BE2C (cell line): Measurements from ENCODE around the gene ARL6IP5.
A peak's percentile ranks its signal among the peaks of the same experiment; 100 is the strongest.

Source experiments
- DNase-seq: peaks from one replicate; pipeline ENCODE4 v3.0.0-alpha.2; 2020
- H3K27me3 ChIP-seq: fragments of 250-450 bp; sonication (Bioruptor Pico); 2 replicates; pipeline ENCODE4 v1.5.1; 2020; ENCODE audit warnings: mild to moderate bottlenecking
- H3K36me3 ChIP-seq: fragments of 250-450 bp; sonication (Bioruptor Pico); 2 replicates; pipeline ENCODE4 v1.5.1; 2020; ENCODE audit warnings: mild to moderate bottlenecking
- H3K4me1 ChIP-seq: fragments of 250-450 bp; sonication (Bioruptor Pico); 2 replicates; pipeline ENCODE4 v1.5.1; 2020
- H3K4me3 ChIP-seq: 2 replicates; pipeline ENCODE4 v1.5.1; 2011; ENCODE audit warnings: low read depth, low read length
- H3K9me3 ChIP-seq: fragments of 250-450 bp; sonication (Bioruptor Pico); 2 replicates; pipeline ENCODE4 v1.5.1; 2020
- TF ChIP-seq, protein P1 (sequence below): IDR thresholded peaks from 2 replicates; pipeline ENCODE4 v1.5.1; 2012; ENCODE audit warnings: mild to moderate bottlenecking, low read depth, low read length

Gene ARL6IP5

DNA sequence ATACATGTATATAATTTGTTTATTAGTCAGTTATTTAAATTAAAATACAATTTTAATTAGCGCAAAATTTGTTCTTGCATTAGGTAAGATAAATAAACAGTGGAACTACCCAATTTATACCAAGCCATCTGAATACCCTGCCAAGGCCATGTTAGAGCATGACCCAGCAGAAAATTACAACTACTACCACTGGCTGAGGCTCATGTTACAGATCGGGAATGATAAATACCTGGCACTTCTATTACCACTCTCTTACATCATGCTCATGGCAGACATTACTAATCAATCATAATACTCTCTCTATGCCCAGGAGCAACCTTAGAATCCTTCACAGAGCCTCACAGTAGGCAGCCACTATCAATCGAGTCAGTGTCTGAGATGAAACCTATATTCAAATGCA is 58.9 kb downstream of the ARL6IP5 start:
- DNase-seq = no peak
- Histone ChIP-seq H3K9me3 (no peaks in the 10 kb centered on the region), H3K27me3 (no peaks in the 10 kb centered on the region)

DNA sequence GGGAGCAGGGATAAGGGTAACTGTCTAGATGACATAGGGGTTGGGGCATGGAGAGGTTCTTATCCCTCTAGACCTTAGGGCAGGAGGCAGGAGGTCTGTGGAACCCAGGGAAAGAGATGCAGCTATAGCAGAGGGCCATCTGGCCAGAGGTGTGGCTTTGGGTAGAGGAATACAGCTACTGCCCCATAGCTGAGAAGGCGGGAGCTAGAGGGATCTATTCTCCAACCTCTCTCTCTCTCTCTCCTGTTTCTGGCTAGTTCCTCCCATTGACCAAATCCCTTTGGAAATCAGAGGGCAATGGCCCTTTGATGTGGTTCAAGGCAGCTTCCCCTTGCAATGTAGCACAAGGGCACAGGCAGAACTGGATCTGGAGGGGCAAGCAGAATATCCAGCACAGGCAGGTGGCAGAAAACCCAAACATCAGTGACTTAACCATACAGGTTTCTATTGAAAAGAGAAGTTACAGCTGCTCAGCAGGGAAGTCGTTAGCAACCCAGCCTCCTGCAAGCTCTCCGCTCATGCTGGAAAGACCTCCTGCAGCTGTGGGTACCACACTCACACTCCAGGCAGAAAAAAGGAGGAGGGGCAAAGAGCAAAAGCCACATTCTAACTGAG is 60.0 kb downstream of the ARL6IP5 start:
- Histone ChIP-seq H3K36me3 (no peaks in the 10 kb centered on the region), H3K4me1 (peaks cover 6% of the 10 kb centered on the region; the same call in 1 of the 2 replicates), H3K27me3 (no peaks in the 10 kb centered on the region), H3K9me3 (no peaks in the 10 kb centered on the region), H3K4me3 (no peak overlapping the region)
- peak; percentile 24 for DNase-seq
- TF ChIP-seq, protein P1, sequence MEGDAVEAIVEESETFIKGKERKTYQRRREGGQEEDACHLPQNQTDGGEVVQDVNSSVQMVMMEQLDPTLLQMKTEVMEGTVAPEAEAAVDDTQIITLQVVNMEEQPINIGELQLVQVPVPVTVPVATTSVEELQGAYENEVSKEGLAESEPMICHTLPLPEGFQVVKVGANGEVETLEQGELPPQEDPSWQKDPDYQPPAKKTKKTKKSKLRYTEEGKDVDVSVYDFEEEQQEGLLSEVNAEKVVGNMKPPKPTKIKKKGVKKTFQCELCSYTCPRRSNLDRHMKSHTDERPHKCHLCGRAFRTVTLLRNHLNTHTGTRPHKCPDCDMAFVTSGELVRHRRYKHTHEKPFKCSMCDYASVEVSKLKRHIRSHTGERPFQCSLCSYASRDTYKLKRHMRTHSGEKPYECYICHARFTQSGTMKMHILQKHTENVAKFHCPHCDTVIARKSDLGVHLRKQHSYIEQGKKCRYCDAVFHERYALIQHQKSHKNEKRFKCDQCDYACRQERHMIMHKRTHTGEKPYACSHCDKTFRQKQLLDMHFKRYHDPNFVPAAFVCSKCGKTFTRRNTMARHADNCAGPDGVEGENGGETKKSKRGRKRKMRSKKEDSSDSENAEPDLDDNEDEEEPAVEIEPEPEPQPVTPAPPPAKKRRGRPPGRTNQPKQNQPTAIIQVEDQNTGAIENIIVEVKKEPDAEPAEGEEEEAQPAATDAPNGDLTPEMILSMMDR = no peak

More for the DNA sequence above, 58.9 kb downstream of the ARL6IP5 start:
- peaks cover 6% of the 10 kb centered on the region; the same call in 1 of the 2 replicates for H3K4me1 ChIP-seq
- no peak overlapping the region for H3K4me3 ChIP-seq
- no peaks in the 10 kb centered on the region for H3K36me3 ChIP-seq
- TF ChIP-seq, protein P1 = no peak

DNA sequence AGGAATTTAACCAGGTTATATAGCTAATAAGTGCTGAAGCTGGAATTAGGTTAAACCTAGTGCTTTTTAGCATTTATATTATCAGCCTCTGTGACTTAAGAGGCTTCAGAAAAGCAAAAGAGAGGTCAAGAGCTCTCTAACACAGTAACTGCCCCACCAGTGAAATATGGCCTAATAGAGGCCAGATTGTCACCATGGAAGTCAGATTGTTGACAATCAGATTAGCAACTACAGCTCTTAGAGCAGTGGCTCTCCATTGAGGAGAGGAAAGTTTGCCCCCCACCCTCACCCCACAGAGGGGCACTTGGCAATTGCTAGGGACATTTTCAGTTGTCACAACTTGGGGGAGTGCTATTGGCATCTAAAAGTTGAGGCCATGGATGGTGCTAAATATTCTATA is 61.0 kb downstream of the ARL6IP5 start:
- DNase-seq = no peak
- Histone ChIP-seq H3K4me3 (no peak overlapping the region), H3K9me3 (no peaks in the 10 kb centered on the region), H3K4me1 (peaks cover 6% of the 10 kb centered on the region; the same call in 1 of the 2 replicates), H3K36me3 (no peaks in the 10 kb centered on the region), H3K27me3 (no peaks in the 10 kb centered on the region)
- TF ChIP-seq, protein P1 = no peak

DNA sequence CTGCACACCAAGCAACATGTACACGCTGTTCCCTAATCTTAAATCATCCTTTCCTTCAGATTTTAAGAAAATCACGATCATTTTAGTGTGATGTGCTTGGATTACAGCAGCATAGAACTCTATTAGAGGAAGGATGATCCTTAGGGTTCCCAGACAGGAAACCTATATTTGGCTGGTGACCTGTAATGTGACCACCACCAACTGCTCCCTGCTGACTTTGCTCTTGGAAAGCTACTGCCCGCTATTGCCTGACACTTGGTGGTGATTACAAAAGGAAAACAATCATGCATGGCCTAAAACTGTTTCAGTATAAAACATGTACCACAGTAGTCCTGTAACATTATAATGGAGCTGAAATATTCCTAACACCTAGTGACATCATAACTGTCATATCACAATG is 64.8 kb downstream of the ARL6IP5 start:
- TF ChIP-seq, protein P1 = no peak
- no peak for DNase-seq
- peaks cover 5% of the 10 kb centered on the region; the same call in 1 of the 2 replicates for H3K4me1 ChIP-seq
- no peak overlapping the region for H3K4me3 ChIP-seq
- no peaks in the 10 kb centered on the region for H3K27me3 ChIP-seq
- no peaks in the 10 kb centered on the region for H3K9me3 ChIP-seq
- no peaks in the 10 kb centered on the region for H3K36me3 ChIP-seq
